ENCODE results near the gene PJA1. TPM values are rescaled to one million over a fixed set of nuclear protein-coding genes. Genes with fewer than 3 reads are reported as not detected.
A peak's percentile ranks its signal among the peaks of the same experiment; 100 is the strongest.

The PJA1 gene
- total and polyA plus RNA-seq, 2 experiments from 2014 or later: 68.9 to 73.4 TPM

- TF ChIP-seq, protein P1, sequence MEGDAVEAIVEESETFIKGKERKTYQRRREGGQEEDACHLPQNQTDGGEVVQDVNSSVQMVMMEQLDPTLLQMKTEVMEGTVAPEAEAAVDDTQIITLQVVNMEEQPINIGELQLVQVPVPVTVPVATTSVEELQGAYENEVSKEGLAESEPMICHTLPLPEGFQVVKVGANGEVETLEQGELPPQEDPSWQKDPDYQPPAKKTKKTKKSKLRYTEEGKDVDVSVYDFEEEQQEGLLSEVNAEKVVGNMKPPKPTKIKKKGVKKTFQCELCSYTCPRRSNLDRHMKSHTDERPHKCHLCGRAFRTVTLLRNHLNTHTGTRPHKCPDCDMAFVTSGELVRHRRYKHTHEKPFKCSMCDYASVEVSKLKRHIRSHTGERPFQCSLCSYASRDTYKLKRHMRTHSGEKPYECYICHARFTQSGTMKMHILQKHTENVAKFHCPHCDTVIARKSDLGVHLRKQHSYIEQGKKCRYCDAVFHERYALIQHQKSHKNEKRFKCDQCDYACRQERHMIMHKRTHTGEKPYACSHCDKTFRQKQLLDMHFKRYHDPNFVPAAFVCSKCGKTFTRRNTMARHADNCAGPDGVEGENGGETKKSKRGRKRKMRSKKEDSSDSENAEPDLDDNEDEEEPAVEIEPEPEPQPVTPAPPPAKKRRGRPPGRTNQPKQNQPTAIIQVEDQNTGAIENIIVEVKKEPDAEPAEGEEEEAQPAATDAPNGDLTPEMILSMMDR (IDR thresholded peaks at IDR 0.05; ENCODE audit: low read depth, low read length): no peak
- peak; percentile 46 to 52 for DNase-seq (ENCODE audit: low read depth in 1 of 2, low spot score in 1 of 2)
- Histone ChIP-seq H3K27me3 (no peaks in the 10 kb centered on the region), H3K27ac (no peak overlapping the region), H3K9me3 (ENCODE audit: low read depth) (no peaks in the 10 kb centered on the region), H3K4me3 (no peak overlapping the region), H3K4me1 (ENCODE audit: low read depth) (no peaks in the 10 kb centered on the region), H3K36me3 (no peaks in the 10 kb centered on the region)
Measured at GRCh38 chrX:69128588-69128987, 36.7 kb downstream of the PJA1 start.

- DNase-seq (ENCODE audit: low read depth in 1 of 2, low spot score in 1 of 2): no peak
- no peaks in the 10 kb centered on the region for H3K4me1 ChIP-seq (ENCODE audit: low read depth)
- no peak overlapping the region for H3K27ac ChIP-seq
- no peaks in the 10 kb centered on the region for H3K36me3 ChIP-seq
- H3K4me3 ChIP-seq: no peak overlapping the region
- no peaks in the 10 kb centered on the region for H3K9me3 ChIP-seq (ENCODE audit: low read depth)
- no peaks in the 10 kb centered on the region for H3K27me3 ChIP-seq
- TF ChIP-seq, protein P1 (IDR thresholded peaks at IDR 0.05; ENCODE audit: low read depth, low read length): no peak
Measured at GRCh38 chrX:69127466-69127865, 37.8 kb downstream of the PJA1 start.

GRCh38 chrX:69126642-69127041, 38.6 kb downstream of the PJA1 start:
- no peak overlapping the region for H3K4me3 ChIP-seq
- no peaks in the 10 kb centered on the region for H3K4me1 ChIP-seq (ENCODE audit: low read depth)
- H3K36me3 ChIP-seq: no peaks in the 10 kb centered on the region
- no peaks in the 10 kb centered on the region for H3K9me3 ChIP-seq (ENCODE audit: low read depth)
- TF ChIP-seq, protein P1 (IDR thresholded peaks at IDR 0.05; ENCODE audit: low read depth, low read length): no peak
- DNase-seq (ENCODE audit: low read depth in 1 of 2, low spot score in 1 of 2): no peak
- H3K27me3 ChIP-seq: no peaks in the 10 kb centered on the region
- no peak overlapping the region for H3K27ac ChIP-seq

GRCh38 chrX:69125094-69125493, 40.2 kb downstream of the PJA1 start:
- TF ChIP-seq, protein P1 (IDR thresholded peaks at IDR 0.05; ENCODE audit: low read depth, low read length): no peak
- no peaks in the 10 kb centered on the region for H3K27me3 ChIP-seq
- H3K4me3 ChIP-seq: no peak overlapping the region
- H3K4me1 ChIP-seq (ENCODE audit: low read depth): no peaks in the 10 kb centered on the region
- no peaks in the 10 kb centered on the region for H3K36me3 ChIP-seq
- no peak overlapping the region for H3K27ac ChIP-seq
- H3K9me3 ChIP-seq (ENCODE audit: low read depth): no peaks in the 10 kb centered on the region
- no peak for DNase-seq (ENCODE audit: low read depth in 1 of 2, low spot score in 1 of 2)

DNA sequence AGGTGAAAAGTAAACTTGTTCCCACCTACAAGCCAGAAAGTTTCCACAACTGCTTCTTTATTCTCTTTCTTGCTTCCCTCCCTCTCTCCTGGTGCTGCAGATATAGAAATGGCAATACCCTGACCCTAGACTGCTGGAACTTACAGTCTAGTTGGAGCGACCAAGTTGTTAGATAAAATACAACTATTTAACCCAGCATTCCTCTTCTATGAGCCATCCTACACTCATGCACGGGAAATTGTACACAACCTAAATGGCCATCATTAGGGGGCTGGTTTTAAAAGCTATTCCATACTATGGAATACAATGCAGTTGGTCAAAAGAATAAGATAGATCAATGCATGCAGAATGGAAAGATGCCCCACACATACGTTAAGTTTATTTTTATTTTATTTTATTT, 41.1 kb downstream of the PJA1 start:
- no peaks in the 10 kb centered on the region for H3K36me3 ChIP-seq
- no peaks in the 10 kb centered on the region for H3K4me1 ChIP-seq (ENCODE audit: low read depth)
- no peaks in the 10 kb centered on the region for H3K9me3 ChIP-seq (ENCODE audit: low read depth)
- no peak overlapping the region for H3K27ac ChIP-seq
- peak in 1 of 2 donors; percentile 41 for DNase-seq (ENCODE audit: low read depth in 1 of 2, low spot score in 1 of 2)
- TF ChIP-seq, protein P1 (IDR thresholded peaks at IDR 0.05; ENCODE audit: low read depth, low read length): no peak
- H3K4me3 ChIP-seq: no peak overlapping the region
- H3K27me3 ChIP-seq: no peaks in the 10 kb centered on the region

DNA sequence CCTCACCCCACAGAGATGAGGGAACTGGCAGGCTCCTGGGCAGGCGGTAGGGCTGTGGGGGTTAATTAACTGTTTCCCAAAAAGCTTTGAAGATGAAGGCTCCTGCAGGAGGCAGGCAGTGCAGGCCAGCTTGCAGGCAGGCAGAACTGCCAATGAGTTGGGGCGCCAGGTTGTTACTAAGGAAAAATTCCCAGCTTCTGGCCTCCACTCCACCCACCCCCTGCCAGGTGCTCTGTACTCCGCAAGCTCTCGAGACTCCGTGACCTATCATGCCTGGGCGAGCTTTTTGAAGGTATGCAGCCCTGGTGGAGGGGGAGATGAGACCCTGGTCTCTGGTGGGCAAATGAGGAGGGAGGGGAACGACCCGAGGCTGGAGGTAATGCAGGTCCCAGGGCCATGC, 41.8 kb downstream of the PJA1 start:
- no peak for DNase-seq (ENCODE audit: low read depth in 1 of 2, low spot score in 1 of 2)
- no peak overlapping the region for H3K4me3 ChIP-seq
- no peak overlapping the region for H3K27ac ChIP-seq
- no peaks in the 10 kb centered on the region for H3K4me1 ChIP-seq (ENCODE audit: low read depth)
- TF ChIP-seq, protein P1 (IDR thresholded peaks at IDR 0.05; ENCODE audit: low read depth, low read length): no peak
- no peaks in the 10 kb centered on the region for H3K9me3 ChIP-seq (ENCODE audit: low read depth)
- H3K36me3 ChIP-seq: no peaks in the 10 kb centered on the region
- H3K27me3 ChIP-seq: no peaks in the 10 kb centered on the region

All from cardiac muscle cell (in vitro differentiated cells and primary cell).